GM12878 (cell line): ENCODE data around the gene LIN52. TPM values are rescaled to one million over a fixed set of nuclear protein-coding genes. Genes with fewer than 3 reads are reported as not detected.

ENCODE experiments used
- CREB1 ChIP-seq: IDR thresholded peaks from 2 replicates; pipeline ENCODE4 v1.6.1; 2012; ENCODE audit warnings: low read depth, mild to moderate bottlenecking, inconsistent platforms
- CREM ChIP-seq: IDR thresholded peaks from 2 replicates; pipeline ENCODE4 v1.6.1; 2014; ENCODE audit warnings: antibody characterized with exemption, low read depth
- CUX1 ChIP-seq: IDR thresholded peaks from 2 replicates; pipeline ENCODE4 v1.6.1; 2012; ENCODE audit warnings: improper control_type of control experiment, low read depth, low read length; ENCODE audit not compliant: insufficient replicate concordance
- GATAD2B ChIP-seq: fragments of 450-650 bp; conservative IDR thresholded peaks from 2 replicates; pipeline ENCODE4 v1.6.1; 2017; ENCODE audit warnings: low read depth, mild to moderate bottlenecking, moderate library complexity
- HCFC1 ChIP-seq: fragments of 150-350 bp; IDR thresholded peaks from 2 replicates; pipeline ENCODE4 v1.6.1; 2014; ENCODE audit warnings: low read length
- HDGF ChIP-seq: fragments of 450-650 bp; IDR thresholded peaks from 2 replicates; pipeline ENCODE4 v1.6.1; 2016; ENCODE audit warnings: antibody characterized with exemption
- LARP7 ChIP-seq: fragments of 450-650 bp; IDR thresholded peaks from 2 replicates; pipeline ENCODE4 v1.6.1; 2017; ENCODE audit warnings: mild to moderate bottlenecking
- MTA2 ChIP-seq: fragments of 450-650 bp; IDR thresholded peaks from 2 replicates; pipeline ENCODE4 v1.6.1; 2016; ENCODE audit warnings: low read depth, mild to moderate bottlenecking, moderate library complexity
- NFIC ChIP-seq: IDR thresholded peaks from 2 replicates; pipeline ENCODE4 v1.6.1; 2012; ENCODE audit warnings: low read depth, mild to moderate bottlenecking, inconsistent platforms, low read length, moderate library complexity
- POLR2A ChIP-seq: IDR thresholded peaks from 2 replicates; pipeline ENCODE4 v1.6.1; 2011; ENCODE audit warnings: low read depth, mild to moderate bottlenecking, low read length
- POLR2AphosphoS2 ChIP-seq: IDR thresholded peaks from 2 replicates; pipeline ENCODE4 v1.6.1; 2011; ENCODE audit warnings: low read depth, mild to moderate bottlenecking, low read length, improper control_type of control experiment, moderate library complexity
- PRDM15 ChIP-seq: fragments of 450-650 bp; formaldehyde crosslinking; IDR thresholded peaks from 2 replicates; pipeline ENCODE4 v1.4.0; 2020; ENCODE audit warnings: mild to moderate bottlenecking, moderate library complexity
- RFX5 ChIP-seq: IDR thresholded peaks from 2 replicates; pipeline ENCODE4 v1.6.1; 2011; ENCODE audit warnings: low read depth, low read length, improper control_type of control experiment
- RUNX3 ChIP-seq: IDR thresholded peaks from 2 replicates; pipeline ENCODE4 v1.6.1; 2012; ENCODE audit warnings: low read length, inconsistent platforms
- SMC3 ChIP-seq: IDR thresholded peaks from 2 replicates; pipeline ENCODE4 v1.6.1; 2011; ENCODE audit warnings: low read length, improper control_type of control experiment, borderline replicate concordance
- TARDBP ChIP-seq: IDR thresholded peaks from 2 replicates; pipeline ENCODE4 v1.6.1; 2016; ENCODE audit warnings: borderline replicate concordance
- polyA plus RNA-seq, 11 experiments: library from polyadenylated mRNA; depleted of rRNA in 4 of 11; unstranded in 6 of 11; stranded (reverse) in 5 of 11; fragments of >200 nt; fragmentation: Nextera tagmentation in 4 of 11; fragmentation: Illumina TruSeq in 1 of 11; extraction: Ambion mirVana in 4 of 11; extraction: Trizol in 1 of 11; gene quantifications; 1 replicate in 1 of 11; 2 replicates in 10 of 11; pipeline versions ENCODE4 v1.2.1 to v1.2.3, GENCODE V29; 2011 to 2016; ENCODE audit warnings: inconsistent platforms in 2 of 11, missing spikeins in 2 of 11, low read depth in 1 of 11
- total RNA-seq, 4 experiments: library from RNA; depleted of rRNA in 3 of 4; stranded (reverse); fragments of >200 nt in 3 of 4; fragmentation: Illumina TruSeq in 1 of 4; extraction: Trizol in 1 of 4; gene quantifications; 2 replicates each; pipeline versions ENCODE4 v1.2.1 to v1.2.3, GENCODE V29; 2013 to 2021
- TF ChIP-seq, protein P1 (sequence below): fragments of 450-650 bp; IDR thresholded peaks from 2 replicates; pipeline ENCODE4 v1.6.1; 2014; ENCODE audit warnings: mild to moderate bottlenecking
- TF ChIP-seq, protein P2 (sequence below): IDR thresholded peaks from 2 replicates; pipeline ENCODE4 v1.6.1; 2012; ENCODE audit warnings: low read depth, low read length, improper control_type of control experiment

LIN52 gene
- total and polyA plus RNA-seq, 10 of the 15 experiments (the other 5 are each of a cell fraction or from before 2014, with no cell fraction given): 13.3 to 30.9 (median 19.9) TPM

GRCh38 chr14:74084277-74085046 is at the start of gene LIN52, which contains the start of gene ALDH6A1 (continued):
- TF ChIP-seq HDGF: peak; percentile 90; the same call in 1 of the 2 replicates
- TF ChIP-seq POLR2AphosphoS2: no peak
- TF ChIP-seq MTA2: no peak; the same call in 1 of the 2 replicates
- TF ChIP-seq PRDM15: peak; percentile 85
- TF ChIP-seq HCFC1: no peak; the same call in 1 of the 2 replicates
- TF ChIP-seq, protein P1, sequence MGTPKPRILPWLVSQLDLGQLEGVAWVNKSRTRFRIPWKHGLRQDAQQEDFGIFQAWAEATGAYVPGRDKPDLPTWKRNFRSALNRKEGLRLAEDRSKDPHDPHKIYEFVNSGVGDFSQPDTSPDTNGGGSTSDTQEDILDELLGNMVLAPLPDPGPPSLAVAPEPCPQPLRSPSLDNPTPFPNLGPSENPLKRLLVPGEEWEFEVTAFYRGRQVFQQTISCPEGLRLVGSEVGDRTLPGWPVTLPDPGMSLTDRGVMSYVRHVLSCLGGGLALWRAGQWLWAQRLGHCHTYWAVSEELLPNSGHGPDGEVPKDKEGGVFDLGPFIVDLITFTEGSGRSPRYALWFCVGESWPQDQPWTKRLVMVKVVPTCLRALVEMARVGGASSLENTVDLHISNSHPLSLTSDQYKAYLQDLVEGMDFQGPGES: peak; percentile 80; the same call in 1 of the 2 replicates
- TF ChIP-seq CREB1: peak; percentile 87
- peak; percentile 77; the same call in 1 of the 2 replicates for TF ChIP-seq CREM
- TF ChIP-seq NFIC: no peak
- no peak for TF ChIP-seq TARDBP
- no peak for TF ChIP-seq LARP7
- TF ChIP-seq, protein P2, sequence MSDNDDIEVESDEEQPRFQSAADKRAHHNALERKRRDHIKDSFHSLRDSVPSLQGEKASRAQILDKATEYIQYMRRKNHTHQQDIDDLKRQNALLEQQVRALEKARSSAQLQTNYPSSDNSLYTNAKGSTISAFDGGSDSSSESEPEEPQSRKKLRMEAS: no peak; the same call in 1 of the 2 replicates
- TF ChIP-seq CUX1: no peak
- 0 out of 2 replicates have a peak, but pooled peaks have one; percentile 4 for TF ChIP-seq GATAD2B
- peak; percentile 55 for TF ChIP-seq RUNX3
- peak; percentile 94 for TF ChIP-seq RFX5
- TF ChIP-seq POLR2A: peak; percentile 92
- TF ChIP-seq SMC3: no peak
